IMR-90 (cell line): ENCODE data around the gene EREG. TPM values are rescaled to one million over a fixed set of nuclear protein-coding genes. Genes with fewer than 3 reads are reported as not detected.

Experiments
- ATAC-seq: fragments of 200-7000 bp; cut with Tn5 transposase; 2 replicates; pipeline ENCODE4 v1.9.1; 2020; ENCODE audit warnings: low read depth, mild to moderate bottlenecking, moderate library complexity
- BruUV-seq: library from RNA; stranded (reverse); fragments of 400-500 nt; replicated peaks from 2 replicates; lab custom pipeline; 2021; lab: Mats Ljungman, UMichigan
- CTCF ChIA-PET: fragments of 300-600 bp; formaldehyde crosslinking; extraction: SDS; loops from one replicate; lab custom pipeline; 2021; ENCODE audit warnings: antibody characterized with exemption; lab: Yijun Ruan, JAX
- POLR2A ChIA-PET: fragments of 300-600 bp; sonication (Branson Sonifier 250); formaldehyde crosslinking; loops from one replicate; lab custom pipeline; 2022; ENCODE audit warnings: antibody characterized with exemption; ENCODE audit not compliant: unreplicated experiment; lab: Charles Lee
- DNase-seq: peaks from one replicate; pipeline ENCODE4 v3.0.0; 2013
- H2AFZ ChIP-seq: replicated peaks from 2 replicates; pipeline ENCODE3; 2013; ENCODE audit warnings: low read length, mild to moderate bottlenecking; ENCODE audit not compliant: poor library complexity
- H2AK5ac ChIP-seq: 2 replicates; pipeline ENCODE4 v1.6.1; 2013; ENCODE audit warnings: low read depth, low read length, inconsistent platforms
- H2AK9ac ChIP-seq: replicated peaks from 2 replicates; pipeline ENCODE3; 2013; ENCODE audit warnings: mild to moderate bottlenecking, low read depth, low read length, moderate library complexity; ENCODE audit not compliant: poor library complexity
- H2BK120ac ChIP-seq: 2 replicates; pipeline ENCODE4 v1.6.1; 2013; ENCODE audit warnings: low read depth, low read length, inconsistent platforms
- H2BK15ac ChIP-seq: 3 replicates; pipeline ENCODE4 v1.6.1; 2013; ENCODE audit warnings: low read depth, low read length, inconsistent platforms
- H2BK20ac ChIP-seq: 2 replicates; pipeline ENCODE4 v1.6.1; 2013; ENCODE audit warnings: low read depth, mild to moderate bottlenecking, inconsistent platforms, low read length, moderate library complexity
- H2BK5ac ChIP-seq: 2 replicates; pipeline ENCODE4 v1.6.1; 2013; ENCODE audit warnings: mild to moderate bottlenecking, low read depth, low read length, inconsistent platforms; ENCODE audit not compliant: poor library complexity, severe bottlenecking
- H3K14ac ChIP-seq: replicated peaks from 2 replicates; pipeline ENCODE4 v1.6.1; 2013; ENCODE audit warnings: low read depth, low read length, inconsistent platforms
- H3K18ac ChIP-seq: 2 replicates; pipeline ENCODE4 v1.6.1; 2013; ENCODE audit warnings: low read depth, low read length, control low read depth
- H3K23ac ChIP-seq: 2 replicates; pipeline ENCODE4 v1.6.1; 2013; ENCODE audit warnings: low read depth, low read length, inconsistent platforms
- H3K27ac ChIP-seq: 2 replicates; pipeline ENCODE4 v1.5.1; 2013; ENCODE audit warnings: mild to moderate bottlenecking, control low read depth, low read length; ENCODE audit not compliant: insufficient read depth
- H3K27me3 ChIP-seq: 2 replicates; pipeline ENCODE4 v1.6.1; 2013; ENCODE audit warnings: low read length; ENCODE audit not compliant: control insufficient read depth, insufficient read depth
- H3K36me3 ChIP-seq: 2 replicates; pipeline ENCODE4 v1.6.1; 2013; ENCODE audit warnings: low read length, mixed read lengths; ENCODE audit not compliant: control insufficient read depth, insufficient read depth
- H3K4ac ChIP-seq: 2 replicates; pipeline ENCODE4 v1.6.1; 2013; ENCODE audit warnings: low read depth, low read length, inconsistent platforms
- H3K4me1 ChIP-seq: 2 replicates; pipeline ENCODE4 v1.6.1; 2013; ENCODE audit warnings: low read length, mixed read lengths; ENCODE audit not compliant: control insufficient read depth, insufficient read depth
- H3K4me2 ChIP-seq: 2 replicates; pipeline ENCODE4 v1.6.1; 2013; ENCODE audit warnings: low read depth, mild to moderate bottlenecking, control low read depth, low read length, moderate library complexity
- H3K4me3 ChIP-seq: 2 replicates; pipeline ENCODE4 v1.5.1; 2013; ENCODE audit warnings: low read depth, mild to moderate bottlenecking, control low read depth, low read length, moderate library complexity; ENCODE audit not compliant: insufficient read depth
- H3K56ac ChIP-seq: 2 replicates; pipeline ENCODE4 v1.6.1; 2013; ENCODE audit warnings: low read length, inconsistent platforms; ENCODE audit not compliant: insufficient read depth; ENCODE audit errors: extremely low read depth
- H3K79me1 ChIP-seq, 2 experiments: 2 replicates each; pipeline ENCODE4 v1.6.1; 2013; ENCODE audit warnings: low read length in 2 of 2, inconsistent platforms in 1 of 2, low read depth in 1 of 2
- H3K9ac ChIP-seq: 2 replicates; pipeline ENCODE4 v1.6.1; 2013; ENCODE audit warnings: low read depth, low read length, control low read depth
- H3K9me1 ChIP-seq: 2 replicates; pipeline ENCODE4 v1.6.1; 2013; ENCODE audit warnings: low read length, inconsistent platforms; ENCODE audit not compliant: insufficient read depth
- H3K9me3 ChIP-seq: 2 replicates; pipeline ENCODE4 v1.6.1; 2013; ENCODE audit warnings: low read length; ENCODE audit not compliant: control insufficient read depth, insufficient read depth
- H4K20me1 ChIP-seq: 2 replicates; pipeline ENCODE4 v1.6.1; 2013; ENCODE audit warnings: low read length, inconsistent platforms; ENCODE audit not compliant: insufficient read depth
- H4K5ac ChIP-seq: 2 replicates; pipeline ENCODE4 v1.6.1; 2013; ENCODE audit warnings: mild to moderate bottlenecking, low read depth, low read length, control low read depth
- H4K8ac ChIP-seq, 2 experiments: 2 replicates each; pipeline ENCODE4 v1.6.1; 2013; ENCODE audit warnings: low read depth in 2 of 2, low read length in 2 of 2, control low read depth in 1 of 2, inconsistent platforms in 1 of 2
- H4K91ac ChIP-seq: 2 replicates; pipeline ENCODE4 v1.6.1; 2013; ENCODE audit warnings: low read depth, low read length, inconsistent platforms; ENCODE audit not compliant: insufficient read depth
- FOS ChIP-seq: fragments of 150-350 bp; IDR thresholded peaks from 2 replicates; pipeline ENCODE4 v1.6.1; 2016; ENCODE audit warnings: low read depth, low read length
- MAFK ChIP-seq: IDR thresholded peaks from 2 replicates; pipeline ENCODE4 v1.6.1; 2012; ENCODE audit warnings: low read depth, low read length, improper control_type of control experiment
- WGBS, 2 experiments: methylation state at CpG; one replicate each; pipeline versions ENCODE4 v1.1.5 to v1.1.7; 2013; ENCODE audit warnings: missing lambda C conversion rate in 2 of 2; ENCODE audit not compliant: insufficient read length in 1 of 2; ENCODE audit errors: extremely low coverage in 2 of 2; 5-methylcytosine and 5-hydroxymethylcytosine counted together
- dilution Hi-C: fragments of 300-500 bp; cut with HindIII; formaldehyde crosslinking; loops from one replicate; pipeline ENCODE4 v1.14.3; 2018; ENCODE audit warnings: low sequenced_read_pairs; ENCODE audit not compliant: unreplicated experiment
- in situ Hi-C: fragments of 300-500 bp; cut with MboI; formaldehyde crosslinking; loops from 3 replicates; pipeline ENCODE4 v1.14.3; 2019; ENCODE audit warnings: low sequenced_read_pairs, inconsistent platforms, mixed read lengths
- intact Hi-C: fragments of 100-400 bp; cut with micrococcal nuclease; formaldehyde crosslinking; loops from 2 replicates; pipeline ENCODE4 v1.10.0; 2022
- polyA plus RNA-seq, 3 experiments: library from polyadenylated mRNA; depleted of rRNA; stranded (reverse); fragments of >200 nt; gene quantifications; 2 replicates each; pipeline ENCODE4 v1.2.3, GENCODE V29; 2012; ENCODE audit warnings: low replicate concordance in 1 of 3
- total RNA-seq: library from RNA; depleted of rRNA; stranded (reverse); fragments of >200 nt; gene quantifications from 2 replicates; pipeline ENCODE4 v1.2.3, GENCODE V29; 2012

EREG gene
- total and polyA plus RNA-seq, 2 of the 4 experiments (the other 2 are of a cell fraction), result 0.26 to 0.36 TPM

GRCh38 chr4:74362347-74362746 lies 2.6 kb upstream of the EREG start:
- H2AK5ac ChIP-seq, result no peak overlapping the region
- BruUV-seq, result no TSS peak

More at GRCh38 chr4:74362347-74362746, 2.6 kb upstream of the EREG start:
- no peak overlapping the region for H4K8ac ChIP-seq
- ATAC-seq, result no peak
- no peak overlapping the region for H3K23ac ChIP-seq
- H3K27me3 ChIP-seq, result no peaks in the 10 kb centered on the region; the same call in 1 of the 2 replicates
- no peaks in the 10 kb centered on the region for H3K79me1 ChIP-seq
- H3K9me3 ChIP-seq, result no peaks in the 10 kb centered on the region
- no peaks in the 10 kb centered on the region for H3K9me1 ChIP-seq
- intact Hi-C loops (no loop called here), dilution Hi-C loops (no loop called here), in situ Hi-C loops (no loop called here)
- H3K56ac ChIP-seq, result no peak overlapping the region
- WGBS, 2 experiments, result no CpG with 5 or more reads among the region's 3 CpGs
- no peak overlapping the region for H2BK15ac ChIP-seq
- CTCF ChIA-PET, result no interaction called here
- H4K5ac ChIP-seq, result no peak overlapping the region
- no peak overlapping the region for H2BK120ac ChIP-seq
- H3K4ac ChIP-seq, result no peak overlapping the region
- no peak overlapping the region for H4K91ac ChIP-seq
- H3K27ac ChIP-seq, result no peak overlapping the region
- no peak overlapping the region for H2AK9ac ChIP-seq
- no peak overlapping the region for H2BK20ac ChIP-seq
- no peaks in the 10 kb centered on the region for H3K36me3 ChIP-seq
- no peak overlapping the region for H3K4me3 ChIP-seq
- no peak overlapping the region for H3K14ac ChIP-seq
- peak; percentile 11 for DNase-seq
- no peaks in the 10 kb centered on the region for H4K20me1 ChIP-seq
- no peaks in the 10 kb centered on the region for H3K4me1 ChIP-seq
- H2AFZ ChIP-seq, result no peak overlapping the region
- TF ChIP-seq MAFK (no peak), FOS (no peak)
- H3K18ac ChIP-seq, result no peak overlapping the region
- no peak overlapping the region for H2BK5ac ChIP-seq
- H3K9ac ChIP-seq, result no peak overlapping the region
- no peak overlapping the region for H3K4me2 ChIP-seq
- POLR2A ChIA-PET, result no interaction called here
